Left hindlimb (tissue), 1 donor: Measurements from ENCODE around the gene WDR45.

Experiments
- DNase-seq: peaks from one replicate; pipeline ENCODE4 v3.0.0-alpha.2; 2018

Gene WDR45

DNA sequence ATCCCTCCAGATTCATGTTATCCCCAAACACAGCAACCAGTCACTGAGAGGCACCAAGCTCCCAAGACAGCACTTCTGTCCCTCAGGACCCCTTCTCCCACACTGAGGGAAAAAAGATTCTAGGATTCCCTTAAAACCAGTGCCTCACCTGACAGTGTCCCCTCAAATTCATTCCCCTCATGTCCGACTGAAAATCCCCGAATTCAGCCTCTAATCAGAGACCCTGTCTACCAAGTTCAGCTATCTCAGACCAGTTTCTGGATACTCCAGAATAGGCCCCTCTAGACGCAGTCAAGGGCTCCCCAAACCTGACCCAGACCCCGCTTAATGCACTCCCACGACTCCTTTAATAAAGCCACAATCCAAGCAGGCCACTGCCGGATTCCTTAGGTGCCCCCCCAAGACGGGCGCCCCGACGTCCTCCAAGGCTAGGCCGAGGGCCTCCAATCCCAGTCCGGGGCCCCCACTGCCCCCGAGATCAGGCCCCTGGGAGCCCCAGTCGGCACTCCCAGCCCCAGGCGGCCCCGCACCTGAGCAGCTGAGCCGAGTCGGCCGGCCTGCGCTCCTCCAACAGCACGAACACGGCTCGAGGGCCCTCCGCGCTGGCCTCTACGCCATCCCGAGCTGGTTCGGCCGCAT is 37.0 kb downstream of the WDR45 start:
- peak; percentile 36 for DNase-seq

DNA sequence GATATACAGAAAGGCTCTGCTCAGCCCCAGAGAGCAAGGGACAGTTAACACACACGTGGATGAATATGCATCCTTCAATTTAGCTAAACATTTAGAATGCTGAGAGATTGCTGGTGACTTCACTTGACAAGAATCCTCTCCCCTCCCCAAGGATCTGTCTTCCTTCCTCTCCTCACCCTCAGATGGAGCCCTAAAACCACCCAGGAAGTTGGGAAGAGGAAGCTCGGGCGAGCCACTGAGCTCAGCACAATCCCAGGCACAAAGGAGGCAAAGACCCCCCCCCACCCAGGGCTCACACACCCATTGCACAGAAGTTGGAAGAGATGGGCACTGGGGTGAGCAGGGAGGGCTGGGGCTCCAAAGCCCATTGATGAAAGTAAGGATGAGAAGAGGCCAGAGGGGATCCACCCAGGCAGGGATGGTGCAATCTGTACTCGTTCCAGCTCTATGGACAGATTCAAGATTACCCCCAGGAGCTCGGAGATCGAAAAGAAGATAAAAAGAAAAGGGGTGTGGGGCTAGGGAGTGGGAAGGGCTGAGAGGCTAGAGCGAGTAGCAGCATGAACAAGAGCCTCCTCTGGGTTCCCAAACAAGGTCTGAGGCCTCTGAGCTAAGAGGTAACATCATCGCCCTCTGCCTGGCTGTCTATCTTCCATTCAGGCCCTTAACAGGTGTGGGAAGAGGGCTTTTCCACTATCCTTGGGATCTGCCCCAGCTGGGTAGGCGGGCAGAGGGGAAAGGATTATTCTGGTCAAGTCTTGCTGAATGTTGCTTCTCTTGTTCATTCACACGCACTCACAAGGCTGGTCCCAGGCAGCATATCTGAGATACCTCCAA is 37.7 kb downstream of the WDR45 start:
- DNase-seq, result no peak

DNA sequence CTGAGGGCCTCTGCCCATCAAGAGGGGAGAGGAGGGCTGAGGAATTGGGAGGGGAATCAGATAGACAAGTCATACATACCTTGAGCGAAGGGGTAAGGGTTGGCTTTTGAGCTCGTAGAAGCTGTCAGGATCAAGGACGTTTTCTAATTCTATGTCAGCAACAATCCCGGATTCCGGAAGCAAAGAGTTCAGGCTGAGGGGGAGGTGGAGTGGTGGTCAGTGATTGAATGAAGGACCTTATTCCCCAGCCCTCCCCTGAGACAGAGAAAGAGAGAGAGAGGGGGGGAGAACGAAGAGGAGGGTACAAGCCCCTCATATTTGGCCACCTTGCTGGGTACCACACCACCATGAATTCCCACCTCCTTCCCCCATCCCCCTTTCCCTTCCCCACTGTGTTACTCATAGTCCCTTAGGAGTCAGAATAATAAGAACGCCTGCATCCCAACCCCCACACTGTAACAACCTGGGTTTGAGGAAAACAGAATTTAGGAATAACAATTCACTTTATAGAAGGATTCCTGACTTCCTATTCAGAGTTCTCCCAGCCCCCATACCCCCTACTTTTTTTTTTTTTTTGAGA is 39.2 kb downstream of the WDR45 start:
- DNase-seq, result no peak

DNA sequence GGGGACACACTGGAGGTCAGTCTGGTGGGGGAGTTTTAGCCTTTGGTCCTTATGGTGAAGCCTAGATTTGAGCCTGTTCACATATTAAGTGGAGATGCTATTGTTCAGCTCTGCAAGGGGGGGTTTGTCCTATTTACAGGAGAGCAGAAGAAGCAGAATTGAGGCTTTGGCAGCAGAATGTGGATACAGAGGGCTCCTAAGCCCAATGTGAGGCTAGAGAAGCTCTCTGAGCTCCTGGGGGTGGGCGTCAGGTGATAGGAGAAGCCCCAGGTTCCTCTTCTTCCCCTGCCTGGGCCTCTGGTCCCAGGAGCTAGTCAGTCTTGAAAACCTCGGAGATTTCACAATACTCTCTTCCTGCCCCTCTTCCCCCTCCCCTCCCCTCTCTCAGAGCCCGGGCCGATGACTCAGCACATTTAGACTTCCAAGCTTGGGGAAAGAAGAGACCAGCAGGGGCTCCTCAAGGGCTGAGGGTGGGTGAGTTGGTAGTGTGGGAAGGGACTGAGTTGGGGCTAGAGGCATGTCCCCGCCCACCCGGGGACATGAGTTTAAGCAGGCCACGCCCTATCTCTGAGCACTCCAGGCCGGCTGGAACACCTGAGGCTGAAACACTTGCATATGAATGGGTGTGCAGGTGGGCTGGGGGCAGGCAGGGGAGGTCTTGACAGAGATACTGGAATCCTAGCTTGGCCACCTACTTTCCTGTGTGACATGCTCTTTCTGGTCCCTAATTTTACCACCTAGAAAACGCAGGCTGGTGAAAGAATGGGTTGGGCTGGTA is 39.9 kb downstream of the WDR45 start:
- DNase-seq, result peak; percentile 66

DNA sequence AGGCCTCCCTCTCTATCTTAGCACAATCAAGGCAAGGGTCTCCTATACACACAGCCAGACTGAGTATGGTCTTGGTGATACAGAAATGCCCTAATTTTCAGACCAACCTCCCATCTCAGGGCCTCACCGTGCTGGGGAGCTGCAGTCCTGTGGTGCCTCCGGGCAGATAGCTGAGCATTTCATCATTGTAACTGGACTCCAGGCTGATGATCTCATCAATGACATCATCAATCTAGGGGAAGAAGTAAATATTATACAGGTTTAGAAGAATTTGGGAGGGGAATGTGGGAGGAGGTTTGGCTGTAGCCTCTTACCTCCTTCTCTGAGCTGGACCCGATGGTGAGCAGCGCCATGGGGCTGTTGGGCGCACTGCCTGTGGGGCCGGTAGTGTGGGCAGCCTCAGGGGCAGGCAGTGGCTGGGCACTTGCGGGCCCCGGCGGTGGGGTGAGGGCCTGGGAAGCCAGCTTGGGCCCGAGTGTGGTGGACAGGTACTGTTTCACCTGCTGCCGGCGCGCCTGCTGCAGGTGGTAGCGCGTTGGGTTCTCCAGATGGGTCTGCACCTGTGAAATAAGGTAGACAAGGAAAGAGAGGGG is 41.7 kb downstream of the WDR45 start:
- no peak for DNase-seq

DNA sequence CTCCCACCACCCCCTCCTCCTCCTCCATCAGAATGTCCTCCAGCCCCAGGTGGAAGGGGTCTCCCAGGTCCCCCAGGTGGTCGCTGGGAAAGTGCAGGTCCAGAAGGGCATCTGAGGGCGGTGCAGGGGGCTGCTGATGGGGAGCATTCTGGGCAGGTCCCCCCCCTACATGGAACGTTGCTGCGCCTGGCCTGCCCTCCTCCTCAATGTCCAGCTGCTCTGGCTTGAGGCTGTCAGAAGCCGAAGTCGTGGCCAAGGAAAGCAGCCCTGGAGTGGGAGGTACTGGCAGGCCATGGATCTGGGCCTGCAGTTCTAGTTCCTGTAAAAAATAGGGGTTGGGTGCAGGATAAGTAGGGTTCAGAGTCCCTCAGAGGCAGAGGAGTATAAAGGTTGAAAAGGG is 49.4 kb downstream of the WDR45 start:
- no peak for DNase-seq

DNA sequence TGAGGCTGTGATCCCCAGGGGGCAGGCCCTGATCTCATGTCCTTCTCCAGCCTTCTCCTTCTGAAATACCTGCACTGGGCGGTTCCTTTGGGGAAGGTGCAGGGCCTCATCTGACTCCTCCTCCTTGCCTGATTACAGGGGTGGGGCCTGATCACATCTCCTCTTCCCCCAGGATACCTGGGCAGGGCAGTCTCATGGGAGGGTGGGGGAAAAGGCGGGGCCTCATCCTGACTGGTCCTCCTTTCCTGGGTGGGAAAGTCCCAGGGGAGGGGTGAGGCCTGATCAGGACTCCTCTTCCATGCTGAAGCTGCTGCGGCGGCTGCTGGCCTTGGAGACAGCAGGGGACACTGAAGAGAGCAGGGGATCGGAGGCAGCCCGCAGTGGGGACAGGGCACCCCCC is 49.8 kb downstream of the WDR45 start:
- DNase-seq, result no peak
